ENCODE results near the gene KRTAP5-4. TPM values are rescaled to one million over a fixed set of nuclear protein-coding genes. Genes with fewer than 3 reads are reported as not detected.
"Not testable (repeated sequence)": the region's sequence is repeated elsewhere in the genome, so short reads cannot be mapped to it uniquely, and the experiment has no call there.

KRTAP5-4 gene
- total RNA-seq, 1 experiment from 2014 or later: not detected

DNA sequence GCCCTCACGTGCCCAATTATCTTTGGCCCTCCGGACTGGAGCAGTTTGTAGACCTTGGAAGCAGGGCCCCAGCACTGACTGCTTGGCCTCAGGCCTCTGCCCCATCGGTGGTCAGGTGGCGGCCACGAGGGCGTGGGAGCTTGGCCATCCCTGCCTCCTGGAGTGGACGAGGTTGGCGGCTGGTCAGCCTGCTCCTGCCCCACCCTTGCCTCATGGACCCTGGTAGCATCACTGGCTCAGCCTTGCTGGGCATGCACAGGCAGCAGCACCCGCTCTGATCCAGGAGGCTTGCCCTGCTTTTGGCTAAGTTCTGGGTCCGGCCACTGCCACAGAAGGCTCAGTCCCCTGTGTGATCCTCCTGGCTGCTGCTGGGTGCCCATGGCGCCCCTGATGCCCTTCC is 17.8 kb downstream of the KRTAP5-4 start:
- DNase-seq (ENCODE audit: low spot score): no peak

DNA sequence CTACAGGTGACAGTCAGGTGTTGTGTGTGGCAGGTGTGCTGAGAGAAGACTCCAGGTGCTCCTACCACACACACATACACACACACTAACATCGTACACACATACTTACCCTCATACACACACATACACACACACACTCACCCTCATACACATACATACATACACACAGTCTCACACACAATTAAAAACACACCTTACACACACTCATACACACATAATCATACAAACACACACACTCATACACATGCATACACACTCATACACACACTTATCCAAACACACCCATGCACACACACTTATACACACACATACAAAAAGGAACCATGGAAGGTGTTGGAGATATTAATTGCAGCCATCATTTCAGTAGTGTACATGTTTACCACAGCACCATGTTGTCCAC is 18.3 kb downstream of the KRTAP5-4 start:
- no peak for DNase-seq (ENCODE audit: low spot score)

DNA sequence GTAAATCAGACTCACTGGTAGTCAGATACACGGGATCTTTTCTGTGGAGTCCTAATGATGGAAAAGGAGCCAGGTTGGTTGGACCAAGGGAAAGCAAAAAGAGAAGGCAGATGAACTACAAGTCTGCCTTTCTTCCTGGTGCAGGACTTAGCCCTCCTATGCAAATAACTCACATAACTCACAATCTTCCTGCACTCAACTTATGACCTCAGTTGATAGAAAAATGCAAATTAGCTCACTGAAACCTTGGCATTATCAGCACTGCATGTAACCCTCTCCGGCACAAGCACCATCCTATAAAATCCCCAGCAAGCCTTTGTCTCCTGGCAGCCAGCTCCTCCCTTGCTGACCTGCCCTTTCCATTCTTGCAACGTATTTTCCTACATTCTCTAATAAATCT is 20.3 kb downstream of the KRTAP5-4 start:
- DNase-seq (ENCODE audit: low spot score): not testable (repeated sequence)

DNA sequence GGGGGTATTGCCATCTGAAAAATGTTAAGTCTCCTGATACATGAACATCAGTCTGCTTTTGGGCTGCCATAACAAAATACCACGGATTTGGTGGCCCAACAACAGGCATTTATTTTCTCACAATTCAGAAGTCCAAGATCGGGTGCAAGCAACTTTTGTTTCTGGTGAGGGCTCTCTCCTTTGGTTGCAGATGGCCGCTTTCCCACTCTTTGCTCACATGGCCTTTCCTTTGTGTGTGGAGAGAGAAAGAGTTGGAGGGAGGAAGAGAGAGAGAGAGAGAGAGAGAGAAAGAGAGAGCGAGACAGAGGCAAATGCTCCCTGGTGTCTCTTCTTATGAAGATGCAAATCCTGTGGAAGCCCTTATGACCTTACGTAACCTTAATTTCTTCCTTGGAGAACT is 21.3 kb downstream of the KRTAP5-4 start:
- DNase-seq (ENCODE audit: low spot score): no peak

DNA sequence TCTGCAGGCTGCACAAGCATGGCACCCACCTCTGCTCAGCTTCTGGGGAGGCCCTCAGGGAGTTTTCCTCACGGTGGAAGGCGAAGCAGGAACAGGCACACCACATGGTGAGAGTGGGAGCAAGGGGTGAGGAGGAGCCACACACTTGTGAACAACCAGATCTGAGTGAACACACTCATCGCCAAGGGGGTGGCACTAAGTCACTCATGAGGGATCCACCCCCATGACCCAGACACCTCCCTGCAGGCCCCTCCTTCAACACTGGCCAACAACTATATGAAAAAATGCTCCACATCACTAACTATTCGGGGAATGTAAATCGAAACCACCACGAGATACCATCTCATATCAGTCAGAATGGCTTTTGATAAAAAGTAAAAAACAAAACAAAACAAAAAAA is 23.1 kb downstream of the KRTAP5-4 start:
- no peak for DNase-seq (ENCODE audit: low spot score)

DNA sequence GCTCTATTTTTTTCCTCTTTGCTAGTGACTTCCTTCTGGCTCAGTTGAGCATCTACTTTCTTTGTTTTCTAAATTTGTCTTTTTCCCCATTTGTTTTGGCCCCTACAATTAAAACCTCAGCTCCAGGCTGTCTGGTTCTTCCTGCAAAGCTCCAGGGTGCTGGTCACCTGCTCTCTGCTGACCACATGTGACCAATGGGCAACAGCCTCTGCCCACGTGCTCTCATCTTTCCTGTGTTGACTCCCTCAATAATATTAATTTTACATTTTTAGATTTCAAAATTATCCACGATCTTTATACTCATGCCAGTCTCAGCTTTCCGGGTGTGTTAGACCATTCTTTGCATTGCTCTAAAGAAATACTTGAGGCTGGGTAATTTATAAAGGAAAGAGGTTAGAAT is 23.5 kb downstream of the KRTAP5-4 start:
- not testable (repeated sequence) for DNase-seq (ENCODE audit: low spot score)

DNA sequence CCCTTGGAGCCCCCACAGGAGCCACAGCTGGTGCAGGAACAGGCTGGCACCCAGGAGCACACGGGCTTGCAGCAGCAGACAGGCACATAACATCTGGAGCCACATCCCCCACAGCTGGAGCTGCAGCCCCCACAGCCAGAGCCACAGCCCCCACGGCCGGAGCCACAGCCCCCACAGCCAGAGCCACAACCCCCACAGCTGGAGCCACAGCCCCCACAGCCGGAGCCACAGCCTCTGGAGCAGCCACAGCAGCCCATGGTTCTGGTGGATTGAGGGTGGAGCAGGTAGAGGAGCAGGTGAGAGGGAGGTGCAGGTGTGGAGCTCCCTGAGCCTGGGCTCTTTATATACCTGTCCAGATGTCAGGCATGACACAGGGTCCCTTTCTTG is 24.0 kb downstream of the KRTAP5-4 start, which contains the start of gene KRTAP5-2:
Gene KRTAP5-2, minus strand, starts transcription at position 301 of the 387 bp plus-strand sequence. Its CDS starts 44 bp downstream, at position 257.
- no peak for DNase-seq (ENCODE audit: low spot score)

DNA sequence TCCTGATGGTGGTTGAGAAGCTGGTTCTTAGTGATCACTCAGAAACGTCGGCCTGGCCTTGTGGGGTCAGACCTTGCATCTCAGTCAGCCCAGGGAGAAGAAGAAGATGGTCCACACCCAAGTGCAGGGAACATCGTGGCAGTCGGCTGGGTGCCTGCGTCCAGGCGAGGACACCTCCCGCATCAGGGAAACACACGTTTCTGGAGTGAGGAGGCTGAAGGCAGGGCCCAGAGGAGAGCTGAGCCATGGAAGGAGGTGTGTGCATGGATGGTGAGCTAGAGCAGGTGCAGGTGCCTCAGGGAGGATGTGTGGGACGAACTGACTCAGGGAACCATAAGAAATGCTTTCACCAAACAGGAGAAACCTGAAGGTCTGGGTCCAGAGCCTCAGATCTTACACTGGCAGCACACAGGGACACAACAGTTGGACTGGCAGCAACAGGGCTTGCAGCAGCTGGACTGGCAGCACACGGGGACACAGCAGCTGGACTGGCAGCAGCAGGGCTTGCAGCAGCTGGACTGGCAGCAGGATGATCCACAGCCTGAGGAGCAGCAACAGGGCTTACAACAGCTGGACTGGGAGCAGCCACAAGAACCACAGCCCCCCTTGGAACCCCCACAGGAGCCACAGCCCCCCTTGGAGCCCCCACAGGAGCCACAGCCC is 24.5 kb downstream of the KRTAP5-4 start:
- no peak for DNase-seq (ENCODE audit: low spot score)

DNA sequence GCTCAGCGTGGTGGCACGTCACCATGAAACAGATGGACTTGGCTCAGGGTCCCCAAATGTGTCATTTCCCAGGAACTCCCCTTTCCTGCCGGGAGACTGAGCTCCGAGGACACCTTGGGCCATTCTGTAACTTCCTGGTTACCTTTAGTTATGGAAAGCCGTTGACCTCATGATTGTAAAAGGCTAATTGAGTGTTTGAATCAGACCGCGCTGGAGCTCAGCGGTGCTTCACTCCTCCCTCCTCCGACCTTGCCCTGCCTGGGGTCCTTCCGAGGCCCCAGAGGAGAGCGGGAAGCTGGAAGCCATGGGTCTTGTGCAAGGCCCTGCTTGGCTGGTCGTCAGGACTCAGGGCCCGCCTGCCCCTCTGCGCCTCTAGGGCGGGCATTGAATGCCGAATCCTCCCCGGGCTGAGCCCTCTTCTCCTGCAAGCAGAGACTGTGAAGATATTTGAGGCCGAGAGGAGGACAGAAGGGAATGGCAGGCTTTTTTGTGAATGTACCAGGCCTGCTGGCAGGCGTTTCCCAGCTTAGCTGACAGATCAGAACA is 25.3 kb downstream of the KRTAP5-4 start:
- not testable (repeated sequence) for DNase-seq (ENCODE audit: low spot score)

DNA sequence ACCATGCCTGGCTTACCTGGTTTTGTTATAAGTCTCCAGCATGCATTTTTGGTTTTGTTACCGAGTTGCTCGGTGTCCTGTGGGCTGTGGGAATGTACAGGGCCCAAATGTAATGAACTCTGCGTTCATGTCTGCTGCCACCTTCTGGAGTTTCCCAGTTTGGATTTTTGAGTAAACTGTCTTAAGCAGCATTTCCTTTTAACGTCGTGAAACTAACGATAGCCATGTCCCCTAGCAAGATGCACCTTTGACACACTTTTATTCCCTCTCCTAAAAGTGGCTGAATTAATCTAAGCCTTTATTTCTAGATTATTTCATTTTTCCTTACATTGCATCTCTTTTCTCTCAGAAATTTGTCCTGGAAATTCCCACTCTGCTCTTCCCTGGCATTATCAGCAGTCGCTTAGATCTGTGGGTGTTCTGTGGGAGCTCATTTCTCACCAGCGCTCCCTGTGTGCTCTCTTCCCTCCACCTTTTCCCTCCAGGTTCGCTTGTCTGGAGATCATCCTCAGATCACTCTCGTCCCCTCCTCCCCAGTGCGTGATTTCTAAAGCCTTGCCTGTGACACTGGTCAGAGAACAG is 25.9 kb downstream of the KRTAP5-4 start:
- DNase-seq (ENCODE audit: low spot score): peak; percentile 21

DNA sequence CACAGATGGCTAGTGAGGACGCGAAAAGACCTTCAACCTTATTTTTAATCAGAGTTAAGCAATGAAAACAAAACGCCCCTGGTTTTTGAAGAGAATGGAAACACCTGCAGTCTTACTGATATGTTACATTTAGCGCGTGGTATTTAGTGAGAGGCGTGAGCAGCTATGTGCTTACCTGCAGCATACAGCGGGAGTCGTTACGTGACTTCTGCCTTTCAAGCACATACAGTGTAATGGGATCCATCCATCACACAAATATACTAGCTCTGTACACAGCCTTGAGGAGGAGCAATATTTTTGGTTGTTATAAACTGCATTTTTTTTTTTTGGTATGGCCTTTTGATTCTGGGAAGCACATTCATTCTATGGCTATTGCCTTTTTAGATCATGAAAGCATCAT is 29.3 kb downstream of the KRTAP5-4 start:
- no peak for DNase-seq (ENCODE audit: low spot score)

DNA sequence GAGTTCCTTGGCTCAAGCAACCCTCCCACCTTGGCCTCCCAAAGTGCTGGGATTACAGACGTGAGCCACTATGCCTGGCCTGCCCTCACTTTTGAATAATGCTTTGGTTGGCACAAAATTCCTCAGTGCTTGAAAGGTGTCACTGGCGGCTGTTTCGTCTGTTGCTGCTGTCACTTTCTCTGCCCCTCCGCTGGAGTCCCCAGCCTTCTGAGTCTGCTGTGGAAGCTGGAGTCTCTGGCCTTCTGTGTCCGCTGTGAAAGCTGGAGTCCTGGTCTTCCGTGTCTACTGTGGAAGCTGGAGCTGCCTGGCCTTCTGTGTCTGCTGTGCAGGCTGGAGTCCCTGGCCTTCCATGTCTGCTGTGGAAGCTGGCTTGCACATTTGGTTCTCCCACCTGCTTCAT is 31.9 kb downstream of the KRTAP5-4 start:
- DNase-seq (ENCODE audit: low spot score): no peak

DNA sequence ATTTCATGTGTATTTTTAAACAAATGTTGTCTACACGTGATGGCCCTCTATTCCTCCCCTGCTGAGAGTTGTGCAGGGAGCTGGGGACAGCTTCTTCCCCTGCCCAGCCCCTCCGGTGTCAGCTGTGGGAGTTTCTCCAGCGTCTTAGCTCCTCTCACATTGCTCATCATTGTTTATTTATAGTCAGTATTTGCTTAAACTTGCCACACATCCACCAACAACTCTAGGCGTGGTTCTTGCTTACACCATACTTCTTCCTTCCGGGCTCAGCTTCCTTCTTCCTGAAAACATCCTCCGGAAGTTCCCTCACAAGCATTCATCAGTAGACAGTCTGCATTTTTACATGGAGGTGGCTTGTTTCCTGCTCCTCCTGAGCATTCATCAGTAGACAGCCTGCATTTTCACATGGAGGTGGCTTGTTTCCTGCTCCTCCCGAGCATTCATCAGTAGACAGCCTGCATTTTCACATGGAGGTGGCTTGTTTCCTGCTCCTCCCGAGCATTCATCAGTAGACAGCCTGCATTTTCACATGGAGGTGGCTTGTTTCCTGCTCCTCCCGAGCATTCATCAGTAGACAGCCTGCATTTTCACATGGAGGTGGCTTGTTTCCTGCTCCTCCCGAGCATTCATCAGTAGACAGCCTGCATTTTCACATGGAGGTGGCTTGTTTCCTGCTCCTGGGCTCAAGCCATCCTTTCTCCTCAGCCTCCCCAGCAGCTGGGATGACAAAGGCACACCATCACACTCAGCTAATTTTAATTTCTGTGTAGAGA is 32.6 kb downstream of the KRTAP5-4 start:
- peak; percentile 44 for DNase-seq (ENCODE audit: low spot score)

DNA sequence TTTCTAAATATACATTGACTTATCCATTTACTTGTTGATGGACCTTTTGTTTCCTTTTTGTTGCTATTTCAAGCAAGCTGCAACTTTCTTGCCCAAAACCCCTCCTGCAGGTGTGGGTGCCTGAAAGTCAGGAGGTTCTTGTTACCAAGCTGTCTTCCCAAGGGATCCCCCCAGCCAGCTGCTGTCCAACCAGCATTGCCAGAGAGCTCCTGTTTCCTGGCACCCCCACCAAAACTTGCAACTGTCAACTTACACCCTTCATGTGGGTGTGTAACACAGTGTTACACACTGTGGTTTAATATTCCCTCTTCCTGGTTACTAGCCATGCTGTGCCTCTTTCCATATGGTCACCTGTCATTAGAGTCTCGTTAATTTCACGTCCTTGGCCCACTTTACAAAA is 35.2 kb downstream of the KRTAP5-4 start:
- DNase-seq (ENCODE audit: low spot score): no peak

DNA sequence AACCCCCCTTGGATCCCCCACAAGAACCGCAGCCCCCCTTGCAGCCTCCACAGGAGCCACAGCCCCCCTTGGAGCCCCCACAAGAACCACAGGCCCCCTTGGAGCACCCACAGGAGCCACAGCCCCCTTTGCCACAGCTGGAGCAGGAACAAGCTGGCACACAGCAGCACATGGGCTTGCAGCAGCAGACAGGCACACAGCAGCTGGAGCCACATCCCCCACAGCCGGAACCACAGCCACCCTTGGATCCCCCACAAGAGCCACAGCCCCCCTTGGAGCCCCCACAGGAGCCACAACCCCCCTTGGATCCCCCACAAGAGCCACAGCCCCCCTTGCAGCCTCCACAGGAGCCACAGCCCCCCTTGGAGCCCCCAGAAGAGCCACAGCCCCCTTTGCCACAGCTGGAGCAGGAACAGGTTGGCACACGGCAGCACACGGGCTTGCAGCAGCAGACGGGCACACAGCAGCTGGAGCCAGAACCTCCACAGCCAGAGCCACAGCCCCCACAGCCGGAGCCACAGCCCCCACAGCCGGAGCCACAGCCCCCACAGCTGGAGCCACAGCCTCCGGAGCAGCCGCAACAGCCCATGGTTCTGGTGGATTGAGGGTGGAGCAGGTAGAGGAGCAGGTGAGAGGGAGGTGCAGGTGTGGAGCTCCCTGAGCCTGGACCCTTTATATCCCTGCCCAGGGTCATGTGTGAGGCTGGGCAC is 37.1 kb downstream of the KRTAP5-4 start, which contains the start of gene KRTAP5-1:
Gene KRTAP5-1, minus strand, starts transcription at position 623 of the 710 bp plus-strand sequence. Its CDS starts 34 bp downstream, at position 589.
- DNase-seq (ENCODE audit: low spot score): not testable (repeated sequence)

DNA sequence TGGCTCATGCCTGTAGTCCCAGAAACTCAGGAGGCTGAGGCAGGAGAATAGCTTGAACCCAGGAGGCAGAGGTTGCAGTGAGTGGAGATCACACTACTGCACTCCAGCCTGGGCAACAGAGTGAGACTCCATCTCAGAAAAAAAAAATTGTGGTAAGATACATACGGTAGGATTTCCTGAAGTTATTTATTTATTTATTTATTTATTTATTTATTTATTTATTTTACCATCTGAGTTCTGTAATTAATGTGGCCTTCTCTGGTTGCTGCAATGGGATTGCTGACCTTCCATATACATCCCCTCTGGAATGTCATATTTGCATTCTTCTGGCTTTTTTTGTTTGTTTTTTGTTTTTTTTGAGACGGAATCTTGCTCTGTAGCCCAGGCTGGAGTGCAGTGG is 39.0 kb downstream of the KRTAP5-4 start:
- DNase-seq (ENCODE audit: low spot score): not testable (repeated sequence)

DNA sequence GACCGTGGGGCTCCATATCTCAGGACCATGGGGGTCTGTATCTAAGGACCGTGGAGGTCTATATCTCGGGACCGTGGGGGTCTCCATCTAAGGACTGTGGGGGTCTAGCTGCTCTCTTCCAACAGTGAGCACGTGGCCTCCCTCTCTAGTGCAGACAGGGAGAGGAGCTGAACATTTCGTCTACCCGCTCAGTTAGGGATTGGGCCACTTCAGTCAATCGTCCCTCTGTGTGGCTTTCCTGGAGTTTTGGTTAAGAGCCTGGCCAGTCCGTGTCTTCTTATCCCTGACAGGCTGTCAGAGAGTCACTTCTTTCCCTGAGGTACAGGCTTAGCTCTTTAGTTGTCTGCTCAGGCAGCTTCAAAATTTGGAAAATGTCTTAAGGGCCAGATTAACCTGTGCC is 40.0 kb downstream of the KRTAP5-4 start:
- no peak for DNase-seq (ENCODE audit: low spot score)

DNA sequence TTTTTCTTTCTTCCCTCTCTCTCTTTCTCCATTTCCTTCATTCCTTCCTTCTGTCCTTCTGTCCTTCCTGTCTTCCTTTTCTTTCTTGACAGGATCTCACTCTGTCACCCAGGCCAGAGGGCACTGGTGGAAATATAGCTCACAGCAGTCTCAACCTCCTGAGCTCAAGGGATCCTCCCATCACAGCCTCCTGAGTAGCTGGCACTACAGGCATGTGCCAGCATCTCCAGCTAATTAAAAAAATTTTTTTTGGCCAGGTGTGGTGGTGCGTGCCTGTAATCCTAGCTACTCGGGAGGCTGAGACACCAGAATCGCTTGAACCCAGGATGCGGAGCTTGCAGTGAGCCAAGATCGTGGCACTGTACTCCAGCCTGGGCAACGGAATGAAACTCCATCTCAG is 45.1 kb downstream of the KRTAP5-4 start:
- no peak for DNase-seq (ENCODE audit: low spot score)

DNA sequence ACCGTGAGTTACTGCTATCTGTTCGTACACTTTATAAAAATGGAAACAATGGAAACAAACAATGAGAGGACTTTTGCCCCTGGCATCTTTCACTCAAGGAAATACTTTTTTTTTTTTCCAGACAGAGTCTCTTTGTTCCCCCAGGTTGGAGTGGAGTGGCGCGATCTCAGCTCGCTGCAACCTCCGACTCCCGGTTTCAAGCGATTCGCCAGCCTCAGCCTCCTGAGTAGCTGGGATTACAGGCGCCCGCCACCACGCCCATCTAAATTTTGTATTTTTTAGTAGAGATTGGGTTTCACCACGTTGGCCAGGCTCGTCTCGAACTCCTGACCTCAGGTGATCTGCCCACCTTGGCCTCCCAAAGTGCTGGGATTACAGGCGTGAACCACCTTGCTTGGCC is 46.2 kb downstream of the KRTAP5-4 start:
- DNase-seq (ENCODE audit: low spot score): not testable (repeated sequence)

DNA sequence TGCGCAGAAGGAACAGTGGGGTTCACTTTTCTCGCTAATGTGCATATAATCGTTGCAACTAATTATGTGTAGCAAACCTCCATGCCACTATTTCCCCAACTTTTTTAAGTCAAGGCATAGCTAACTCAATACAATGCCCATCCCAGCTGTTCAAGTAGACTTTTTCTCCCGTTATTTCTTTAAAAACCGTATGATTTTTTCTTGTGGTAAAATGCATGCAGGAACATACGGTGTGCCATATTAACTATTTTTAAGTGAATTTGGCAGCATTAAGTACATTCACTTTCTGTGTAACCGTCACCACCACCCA is 47.0 kb downstream of the KRTAP5-4 start:
- no peak for DNase-seq (ENCODE audit: low spot score)

DNA sequence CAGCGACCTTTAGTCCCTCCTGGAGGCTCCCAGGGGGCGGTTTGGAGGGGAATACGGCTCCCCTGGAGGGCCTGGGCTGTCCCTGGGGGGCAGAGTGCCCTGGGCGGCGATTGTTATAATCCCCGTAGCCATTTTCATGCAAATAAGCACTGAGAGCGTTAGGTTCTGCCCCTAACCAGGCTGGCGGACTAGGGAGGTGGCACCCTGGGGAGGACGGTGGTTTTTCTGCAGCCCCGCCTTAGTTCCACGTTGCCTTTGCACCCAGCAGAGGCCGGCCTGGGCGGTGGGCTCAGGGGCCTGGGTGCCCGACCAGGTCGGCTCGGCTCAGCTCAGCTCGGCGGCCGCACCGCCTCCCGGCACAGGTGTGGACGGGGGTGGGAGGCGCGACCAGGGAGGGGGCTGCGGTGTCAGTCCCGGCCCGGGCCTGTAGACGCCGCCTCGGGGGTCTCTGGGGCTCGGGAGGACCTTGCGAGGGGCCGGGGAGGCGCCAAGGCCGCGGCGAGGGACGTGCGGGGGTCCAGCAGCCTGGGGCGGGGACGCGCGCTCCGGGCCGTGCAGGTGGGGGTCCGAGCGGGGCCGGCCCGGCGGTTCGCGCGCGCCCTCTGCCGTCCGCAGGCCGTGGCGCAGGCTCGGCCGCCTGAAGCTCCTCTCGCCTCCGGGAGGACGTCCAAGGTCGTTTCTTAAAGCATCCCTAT is 47.6 kb downstream of the KRTAP5-4 start:
- DNase-seq (ENCODE audit: low spot score): peak; percentile 68

Measured in HT-29 (cell line).